Stimulated activated CD8-positive, alpha-beta memory T cell treated with anti-CD3 and anti-CD28 coated beads, Interleukin-7, amount 100 ng/mL, for 48 hours (primary cell): ENCODE data around the gene SBK2.

Experiments used
- DNase-seq, 2 donors: peaks; one replicate each; pipeline ENCODE4 v3.0.0-alpha.2; 2020; ENCODE audit warnings: low read depth in 1 of 2; ENCODE audit errors: extremely low read depth in 1 of 2

SBK2 gene

GRCh38 chr19:55559684-55560083 lies 22.8 kb upstream of the SBK2 start:
- DNase-seq, result no peak

- DNase-seq, result no peak
Measured at GRCh38 chr19:55554741-55555152, 17.8 kb upstream of the SBK2 start.

- DNase-seq, result no peak
Measured at GRCh38 chr19:55554302-55554701, 17.4 kb upstream of the SBK2 start.

- DNase-seq, result no peak
Measured at GRCh38 chr19:55553217-55554182, 16.6 kb upstream of the SBK2 start.

GRCh38 chr19:55552620-55553019 lies 15.7 kb upstream of the SBK2 start:
- DNase-seq, result no peak

- DNase-seq, result no peak
Measured at GRCh38 chr19:55552206-55552605, 15.3 kb upstream of the SBK2 start.

- DNase-seq, result no peak
Measured at GRCh38 chr19:55550321-55550650, 13.4 kb upstream of the SBK2 start.

- no peak for DNase-seq
Measured at GRCh38 chr19:55549500-55550320, 12.8 kb upstream of the SBK2 start.

- DNase-seq, result no peak
Measured at GRCh38 chr19:55546822-55547614, 10.1 kb upstream of the SBK2 start.

GRCh38 chr19:55546011-55546410 lies 9.1 kb upstream of the SBK2 start:
- no peak for DNase-seq

GRCh38 chr19:55545443-55545842 lies 8.5 kb upstream of the SBK2 start, which contains the start of gene SBK3:
Gene SBK3, minus strand, starts transcription at chr19:55545543. Its CDS starts 0 bp downstream, at chr19:55545543.
- no peak for DNase-seq

- no peak for DNase-seq
Measured at GRCh38 chr19:55544776-55545439, 8.0 kb upstream of the SBK2 start.

- DNase-seq, result no peak
Measured at GRCh38 chr19:55544014-55544413, 7.1 kb upstream of the SBK2 start.

GRCh38 chr19:55543567-55543966 lies 6.6 kb upstream of the SBK2 start:
- DNase-seq, result no peak

- DNase-seq, result no peak
Measured at GRCh38 chr19:55542292-55542855, 5.4 kb upstream of the SBK2 start.

- DNase-seq, result no peak
Measured at GRCh38 chr19:55541091-55541490, 4.2 kb upstream of the SBK2 start.

GRCh38 chr19:55540619-55541018 lies 3.7 kb upstream of the SBK2 start:
- DNase-seq, result no peak

GRCh38 chr19:55539090-55539984 lies 2.4 kb upstream of the SBK2 start:
- no peak for DNase-seq

GRCh38 chr19:55538132-55538531 lies 1.2 kb upstream of the SBK2 start:
- DNase-seq, result no peak
